Stimulated activated CD8-positive, alpha-beta memory T cell treated with anti-CD3 and anti-CD28 coated beads, Interleukin-15, amount 100 ng/mL, for 24 hours (primary cell): Measurements from ENCODE around the gene HDAC8.
A peak's percentile ranks its signal among the peaks of the same experiment; 100 is the strongest.
"Not testable (repeated sequence)": the region's sequence is repeated elsewhere in the genome, so short reads cannot be mapped to it uniquely, and the experiment has no call there.

ENCODE experiments used
- DNase-seq: peaks from one replicate; pipeline ENCODE4 v3.0.0-alpha.2; 2020; ENCODE audit warnings: low read depth

HDAC8 gene

GRCh38 chrX:72572248-72573157 is at the start of gene HDAC8:
Gene HDAC8 (minus strand): TSS chrX:72572843. CDS start chrX:72572761, 82 bp downstream.
- peak; percentile 3 for DNase-seq

- no peak for DNase-seq
Measured at GRCh38 chrX:72621625-72622485, 49.2 kb upstream of the HDAC8 start.

- no peak for DNase-seq
Measured at GRCh38 chrX:72621163-72621562, 48.5 kb upstream of the HDAC8 start.

- DNase-seq, result no peak
Measured at GRCh38 chrX:72620550-72621145, 48.0 kb upstream of the HDAC8 start.

GRCh38 chrX:72609313-72609712 is 36.7 kb upstream of the HDAC8 start:
- no peak for DNase-seq

- no peak for DNase-seq
Measured at GRCh38 chrX:72604705-72605104, 32.1 kb upstream of the HDAC8 start.

GRCh38 chrX:72604112-72604511 is 31.5 kb upstream of the HDAC8 start:
- no peak for DNase-seq

GRCh38 chrX:72591038-72591437 is 18.4 kb upstream of the HDAC8 start:
- DNase-seq, result not testable (repeated sequence)

- DNase-seq, result no peak
Measured at GRCh38 chrX:72584163-72584562, 11.5 kb upstream of the HDAC8 start.

GRCh38 chrX:72576141-72576894 is 3.7 kb upstream of the HDAC8 start:
- DNase-seq, result no peak

- no peak for DNase-seq
Measured at GRCh38 chrX:72573158-72573511, 492 bp upstream of the HDAC8 start.

GRCh38 chrX:72569786-72570185 is 2.9 kb downstream of the HDAC8 start:
- DNase-seq, result no peak

- no peak for DNase-seq
Measured at GRCh38 chrX:72568406-72569092, 4.1 kb downstream of the HDAC8 start.

GRCh38 chrX:72566448-72566847 is 6.2 kb downstream of the HDAC8 start:
- no peak for DNase-seq

GRCh38 chrX:72559655-72560054 is 13.0 kb downstream of the HDAC8 start:
- not testable (repeated sequence) for DNase-seq

GRCh38 chrX:72554448-72555140 is 18.0 kb downstream of the HDAC8 start:
- DNase-seq, result no peak

- DNase-seq, result not testable (repeated sequence)
Measured at GRCh38 chrX:72552443-72552842, 20.2 kb downstream of the HDAC8 start.

GRCh38 chrX:72545990-72546389 is 26.7 kb downstream of the HDAC8 start:
- DNase-seq, result no peak

- no peak for DNase-seq
Measured at GRCh38 chrX:72540318-72540717, 32.3 kb downstream of the HDAC8 start.

- no peak for DNase-seq
Measured at GRCh38 chrX:72539822-72540221, 32.8 kb downstream of the HDAC8 start.

GRCh38 chrX:72536542-72536941 is 36.1 kb downstream of the HDAC8 start:
- no peak for DNase-seq
